ENCODE measurements around the gene NLRP10. TPM values are rescaled to one million over a fixed set of nuclear protein-coding genes. Genes with fewer than 3 reads are reported as not detected.
"Not testable (repeated sequence)": the region's sequence is repeated elsewhere in the genome, so short reads cannot be mapped to it uniquely, and the experiment has no call there.

NLRP10 gene
- total RNA-seq, 1 donor from 2014 or later = not detected

GRCh38 chr11:8000390-8000789 is 35.1 kb upstream of the NLRP10 start:
- peaks cover 31 to 38% of the 10 kb centered on the region in 2 donors for H3K36me3 ChIP-seq
- H3K9me3 ChIP-seq = no peaks in the 10 kb centered on the region
- no peak for TF ChIP-seq CTCF (IDR thresholded peaks at IDR 0.05)
- H3K27ac ChIP-seq = no peak overlapping the region
- no peaks in the 10 kb centered on the region for H3K4me1 ChIP-seq
- DNase-seq (ENCODE audit: low spot score in 2 of 2) = no peak
- no peaks in the 10 kb centered on the region for H3K27me3 ChIP-seq
- H3K4me3 ChIP-seq = no peak overlapping the region
- intact Hi-C loops (cut with DNase I) = no loop called here

- Histone ChIP-seq H3K36me3 (peaks cover 37 to 44% of the 10 kb centered on the region in 2 donors), H3K27me3 (no peaks in the 10 kb centered on the region), H3K9me3 (no peaks in the 10 kb centered on the region), H3K4me1 (no peaks in the 10 kb centered on the region), H3K4me3 (no peak overlapping the region), H3K27ac (no peak overlapping the region)
- intact Hi-C loops (cut with DNase I) = no loop called here
- DNase-seq (ENCODE audit: low spot score in 2 of 2) = no peak
- TF ChIP-seq CTCF (IDR thresholded peaks at IDR 0.05) = no peak
Observed at GRCh38 chr11:7999795-8000194, 34.5 kb upstream of the NLRP10 start.

GRCh38 chr11:7994581-7995278 is 29.5 kb upstream of the NLRP10 start:
- no peak overlapping the region for H3K4me3 ChIP-seq
- no peak overlapping the region for H3K27ac ChIP-seq
- intact Hi-C loops (cut with DNase I) = no loop called here
- peaks cover 75 to 76% of the 10 kb centered on the region in 2 donors for H3K36me3 ChIP-seq
- no peaks in the 10 kb centered on the region for H3K9me3 ChIP-seq
- peaks cover 0 to 5% of the 10 kb centered on the region in 2 donors for H3K4me1 ChIP-seq
- TF ChIP-seq CTCF (IDR thresholded peaks at IDR 0.05) = no peak
- DNase-seq (ENCODE audit: low spot score in 2 of 2) = no peak
- no peaks in the 10 kb centered on the region for H3K27me3 ChIP-seq

- peak overlapping the region; percentile 70 to 90 for H3K4me3 ChIP-seq
- H3K9me3 ChIP-seq; DNase-seq (ENCODE audit: low spot score in 2 of 2); H3K27me3 ChIP-seq: not testable (repeated sequence)
- H3K27ac ChIP-seq = peak overlapping the region; percentile 76 to 81
- intact Hi-C loops (cut with DNase I) = loop anchor here (1.0 to 10.0 kb wide), 4 partner anchors 82 to 1383 kb away; partner anchors contain the start of genes CYB5R2, ILK, PPFIBP2 and RRP8
- peaks cover 12 to 15% of the 10 kb centered on the region in 2 donors for H3K36me3 ChIP-seq
- peaks cover 8 to 27% of the 10 kb centered on the region in 2 donors for H3K4me1 ChIP-seq
Observed at GRCh38 chr11:7987560-7987883, 22.3 kb upstream of the NLRP10 start.

GRCh38 chr11:7986768-7987559 is 21.7 kb upstream of the NLRP10 start, which contains the start of gene EIF3F:
EIF3F (plus strand) TSS chr11:7987337; CDS start chr11:7987353, 16 bp downstream.
- Histone ChIP-seq H3K27me3 (no peaks in the 10 kb centered on the region), H3K9me3 (no peaks in the 10 kb centered on the region), H3K4me3 (peak within 1 kb of the TSS; percentile 70 to 90), H3K36me3 (peaks cover 7 to 9% of the 10 kb centered on the region in 2 donors), H3K4me1 (peaks cover 8 to 27% of the 10 kb centered on the region in 2 donors), H3K27ac (peak within 1 kb of the TSS; percentile 76 to 81)
- intact Hi-C loops (cut with DNase I) = loop anchor here (1.0 to 10.0 kb wide), 5 partner anchors 82 to 1382 kb away; partner anchors contain the start of genes CYB5R2, ILK, PPFIBP2 and RRP8
- peak; percentile 81 to 89 (median 85) for TF ChIP-seq CTCF (IDR thresholded peaks at IDR 0.05)
- peak; percentile 77 to 96 for DNase-seq (ENCODE audit: low spot score in 2 of 2)

Data from ascending aorta (tissue), 2 donors.